C4-2B (cell line): ENCODE data around the gene TMX3.

Experiments used
- H3K27ac ChIP-seq: fragments of 450-650 bp; 2 replicates; pipeline ENCODE4 v1.5.1; 2017
- CTCF ChIP-seq: fragments of 450-650 bp; conservative IDR thresholded peaks from 2 replicates; pipeline ENCODE4 v1.5.1; 2017; ENCODE audit warnings: mild to moderate bottlenecking
- ZFX ChIP-seq: fragments of 450-650 bp; IDR thresholded peaks from 2 replicates; pipeline ENCODE4 v1.6.1; 2017

TMX3 gene

GRCh38 chr18:68694316-68694715 lies 20.6 kb downstream of the TMX3 start:
- TF ChIP-seq CTCF (no peak), ZFX (no peak)
- no peak overlapping the region for H3K27ac ChIP-seq

- H3K27ac ChIP-seq: no peak overlapping the region
Observed at GRCh38 chr18:68693091-68693815, 21.7 kb downstream of the TMX3 start.

DNA sequence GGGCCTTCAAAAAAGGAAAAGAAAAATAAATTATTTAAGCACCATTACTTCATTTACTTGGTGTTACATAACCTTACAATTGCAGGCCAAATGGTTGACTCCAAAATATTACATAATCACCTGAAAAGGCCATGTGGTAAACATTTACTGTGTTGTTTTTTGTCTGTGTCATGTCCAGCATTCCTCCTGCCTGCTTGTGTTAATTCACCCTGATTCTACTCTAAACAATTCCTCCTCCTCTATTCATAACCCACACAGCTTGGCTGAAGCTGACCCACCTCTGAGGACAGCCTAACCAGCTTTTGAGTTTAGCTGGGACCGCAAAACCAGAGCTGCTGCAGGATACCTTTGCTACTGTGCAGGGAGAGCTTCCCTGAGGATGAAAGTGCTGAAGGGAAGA lies 35.4 kb downstream of the TMX3 start:
- H3K27ac ChIP-seq: no peak overlapping the region
- TF ChIP-seq CTCF (no peak), ZFX (no peak)

More at GRCh38 chr18:68693091-68693815, 21.7 kb downstream of the TMX3 start:
- TF ChIP-seq ZFX (no peak), CTCF (no peak)

DNA sequence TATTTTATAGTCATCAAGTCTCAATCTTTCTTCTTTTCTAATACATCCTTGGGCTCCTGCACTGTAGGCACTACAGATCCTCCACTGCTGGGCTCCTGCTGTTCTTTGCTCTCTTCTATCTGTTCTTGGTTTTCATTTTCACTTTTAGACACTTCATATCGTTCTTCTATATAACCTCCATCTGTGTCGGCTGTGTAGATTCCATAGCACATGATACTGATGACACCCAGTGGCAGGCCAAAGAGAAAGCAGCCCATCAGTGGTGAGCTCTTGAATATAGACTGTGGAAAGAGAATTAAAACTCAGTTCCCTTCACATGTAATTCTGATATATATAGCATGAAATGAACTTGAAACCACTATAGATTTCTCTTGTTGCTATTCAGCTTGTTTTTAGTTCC lies 38.0 kb downstream of the TMX3 start:
- no peak overlapping the region for H3K27ac ChIP-seq
- TF ChIP-seq CTCF (peak; percentile 24), ZFX (no peak)

DNA sequence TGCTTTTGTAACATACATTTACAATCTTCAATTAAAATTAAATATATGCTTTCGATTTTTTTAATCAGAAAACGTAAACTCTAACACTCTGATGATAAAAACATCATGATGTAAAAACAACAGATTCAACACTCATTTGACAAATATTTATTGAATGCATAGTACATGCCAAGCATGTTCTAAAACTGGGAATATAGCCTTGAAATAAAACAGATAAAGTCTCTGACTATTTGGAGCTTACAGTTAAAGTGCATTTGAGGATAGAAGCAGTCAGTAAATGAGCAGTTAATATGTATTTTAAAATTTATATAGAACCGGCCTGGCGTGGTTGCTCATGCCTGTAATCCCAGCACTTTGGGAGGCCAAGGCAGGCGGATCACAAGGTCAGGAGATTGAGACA lies 47.8 kb downstream of the TMX3 start:
- TF ChIP-seq ZFX (no peak), CTCF (no peak)
- no peak overlapping the region for H3K27ac ChIP-seq

DNA sequence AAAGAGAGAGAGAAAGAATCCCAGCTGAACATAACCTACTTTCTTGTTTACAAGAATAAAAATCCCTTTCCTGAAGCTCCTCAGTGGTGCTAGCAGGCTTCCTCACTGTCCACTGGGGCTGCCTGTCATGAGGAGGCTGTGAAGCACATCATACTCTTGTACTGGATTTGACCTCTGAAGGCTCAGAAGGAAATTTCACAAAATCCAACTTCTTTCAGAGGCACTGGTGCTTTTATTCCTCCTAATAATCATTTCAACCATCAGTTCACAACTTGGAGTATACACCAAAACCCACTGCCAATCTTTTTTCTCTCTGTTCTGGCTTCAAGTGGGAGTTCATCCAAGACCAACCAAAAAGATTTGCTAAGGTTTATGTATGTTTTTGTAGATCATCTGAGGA lies 48.5 kb downstream of the TMX3 start:
- H3K27ac ChIP-seq: no peak overlapping the region
- TF ChIP-seq CTCF (no peak), ZFX (no peak)

DNA sequence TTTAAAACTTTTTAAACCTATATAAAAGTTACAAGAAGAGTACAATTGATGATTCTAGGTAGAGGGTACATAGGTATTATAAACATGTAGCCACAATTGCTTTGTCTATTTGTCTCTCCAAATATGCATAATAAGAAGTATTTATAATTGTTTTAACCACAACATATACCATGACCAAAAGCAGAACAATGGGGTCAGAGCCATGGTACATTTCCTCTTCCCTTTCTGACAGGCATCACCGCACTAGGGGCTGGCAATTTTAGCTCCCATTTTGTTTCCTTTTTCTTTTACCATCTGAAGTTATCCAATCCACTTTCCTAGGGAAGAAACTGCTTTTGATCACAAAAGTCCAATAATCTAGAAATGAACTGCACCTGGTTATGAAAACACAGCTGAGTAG lies 49.3 kb downstream of the TMX3 start:
- H3K27ac ChIP-seq: no peak overlapping the region
- no peak for TF ChIP-seq ZFX

GRCh38 chr18:68662754-68663153 lies 52.2 kb downstream of the TMX3 start:
- H3K27ac ChIP-seq: no peak overlapping the region
- TF ChIP-seq ZFX: no peak
- no peak for TF ChIP-seq CTCF
